HG02840 (cell line): ENCODE results near the gene USH1G.

Source experiments
- ATAC-seq: cut with Tn5 transposase; IDR thresholded peaks from one replicate; pipeline ENCODE4 v1.9.1; 2021; ENCODE audit warnings: mild to moderate bottlenecking, moderate library complexity, moderate number of reproducible peaks; ENCODE audit not compliant: unreplicated experiment, low FRiP score

Gene USH1G

DNA sequence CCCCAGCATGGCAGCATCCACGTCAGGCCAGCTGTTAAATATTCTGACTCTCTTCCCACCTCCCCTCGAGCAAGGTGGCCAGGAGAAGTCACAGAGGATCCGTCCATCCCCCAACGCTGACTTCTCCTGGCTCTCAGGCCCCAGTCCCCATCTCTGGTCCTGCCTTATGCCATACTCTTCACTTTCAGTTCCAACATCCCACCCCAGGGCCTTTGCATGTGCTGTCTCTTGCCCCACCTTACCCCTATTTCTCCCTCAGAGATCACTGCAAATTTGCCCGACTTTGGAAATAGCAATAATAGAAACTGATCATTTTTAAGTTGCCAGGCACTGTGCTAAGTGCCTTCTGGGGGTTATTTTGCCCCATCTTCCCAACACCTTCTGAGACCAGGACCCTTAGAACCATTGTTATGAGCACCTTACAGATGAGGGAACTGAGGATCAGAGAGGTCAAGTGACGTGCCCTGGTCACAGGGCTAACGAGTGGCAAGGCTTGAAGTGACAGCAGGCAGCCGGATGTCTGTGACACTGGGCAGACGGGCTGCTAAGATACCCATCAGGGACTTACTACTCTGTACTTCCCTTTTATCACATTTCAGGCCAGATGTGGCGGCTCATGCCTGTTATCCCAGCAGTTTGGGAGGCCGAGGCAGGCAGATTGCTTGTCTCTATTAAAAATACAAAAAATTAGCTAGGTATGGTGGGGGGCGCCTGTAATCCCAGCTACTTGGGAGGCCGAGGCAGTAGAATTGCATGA, 31.8 kb upstream of the USH1G start:
- ATAC-seq: no peak

DNA sequence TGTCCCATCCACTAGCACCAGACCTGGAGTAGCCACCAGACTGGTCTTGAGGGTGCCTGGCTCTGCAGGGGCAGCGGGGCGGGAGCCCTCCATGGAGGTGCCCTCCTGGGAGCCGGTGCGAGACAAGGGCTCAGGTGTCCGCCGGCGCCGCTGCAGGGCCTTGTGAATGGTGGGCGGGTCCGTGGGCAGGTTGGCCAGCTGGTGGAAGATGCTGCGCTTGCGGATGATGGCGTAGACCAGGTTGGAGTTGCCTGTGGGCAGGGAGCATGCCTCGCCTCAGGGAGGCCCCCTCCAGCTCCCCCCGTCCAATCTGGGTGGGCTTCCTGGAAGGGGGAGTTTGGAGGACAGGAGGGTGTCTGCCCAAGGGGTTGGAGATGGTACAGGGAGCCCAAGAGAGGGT, 31.1 kb upstream of the USH1G start:
- no peak for ATAC-seq

DNA sequence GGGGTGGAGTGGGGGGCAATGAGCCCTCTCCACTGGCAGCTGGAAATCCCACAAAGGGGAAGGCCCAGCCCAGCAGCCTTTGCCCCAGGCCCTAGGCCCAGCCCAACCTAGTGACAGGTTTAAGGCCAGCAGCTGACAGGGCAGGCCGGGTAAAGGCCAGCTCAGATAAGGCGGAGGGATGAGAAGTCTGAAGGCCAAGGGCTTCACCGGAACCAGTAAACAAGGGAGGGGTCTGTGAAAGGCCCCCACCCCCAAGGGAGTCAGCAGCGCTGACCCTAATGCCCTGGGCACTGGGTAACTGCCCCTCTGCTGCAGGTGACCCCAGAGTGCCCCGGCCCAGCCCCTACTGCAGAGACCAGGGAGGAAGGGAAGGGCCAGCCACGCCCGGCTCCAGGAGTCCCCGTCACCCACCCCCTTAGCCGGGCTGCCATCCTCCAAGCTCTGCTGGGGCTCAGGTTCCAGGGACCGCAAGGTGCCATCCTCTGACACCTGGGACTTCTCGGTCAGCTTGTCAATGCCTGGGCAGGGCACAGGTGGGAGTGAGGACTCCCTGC, 30.2 kb upstream of the USH1G start:
- ATAC-seq: no peak

DNA sequence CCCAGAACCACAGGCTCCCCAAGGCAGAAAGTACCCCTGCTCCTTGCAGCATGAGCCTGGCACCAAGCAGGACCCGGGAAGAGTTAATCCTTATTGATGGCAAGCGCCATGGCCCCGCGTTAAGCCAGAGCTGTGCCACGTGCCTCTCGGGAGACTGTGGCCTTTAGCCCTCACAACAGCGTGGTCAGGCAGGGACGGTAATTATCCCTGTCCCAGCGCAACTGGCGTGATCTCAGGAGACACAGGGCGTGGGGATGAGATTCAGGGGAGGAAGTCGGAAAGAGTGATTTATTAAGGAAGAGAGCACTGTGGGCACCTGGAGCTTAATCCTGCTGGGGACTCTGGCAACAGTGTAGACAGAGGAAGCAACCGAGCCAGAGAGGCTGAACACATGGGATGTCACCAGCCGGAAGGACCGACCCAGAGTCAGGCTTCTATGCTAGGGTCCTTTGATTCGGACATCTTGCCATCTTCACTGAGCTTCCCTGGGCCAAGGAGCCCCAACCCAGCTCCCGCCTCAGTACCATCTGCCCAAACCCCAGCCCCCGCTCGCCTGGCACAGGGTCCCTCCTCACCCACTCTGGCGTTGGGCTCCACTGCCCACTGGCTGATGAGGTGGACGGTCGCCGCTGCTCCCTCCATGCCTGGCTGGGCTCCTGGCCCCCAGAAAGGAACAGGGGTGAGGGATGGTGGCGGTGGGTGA, 29.5 kb upstream of the USH1G start:
- no peak for ATAC-seq

DNA sequence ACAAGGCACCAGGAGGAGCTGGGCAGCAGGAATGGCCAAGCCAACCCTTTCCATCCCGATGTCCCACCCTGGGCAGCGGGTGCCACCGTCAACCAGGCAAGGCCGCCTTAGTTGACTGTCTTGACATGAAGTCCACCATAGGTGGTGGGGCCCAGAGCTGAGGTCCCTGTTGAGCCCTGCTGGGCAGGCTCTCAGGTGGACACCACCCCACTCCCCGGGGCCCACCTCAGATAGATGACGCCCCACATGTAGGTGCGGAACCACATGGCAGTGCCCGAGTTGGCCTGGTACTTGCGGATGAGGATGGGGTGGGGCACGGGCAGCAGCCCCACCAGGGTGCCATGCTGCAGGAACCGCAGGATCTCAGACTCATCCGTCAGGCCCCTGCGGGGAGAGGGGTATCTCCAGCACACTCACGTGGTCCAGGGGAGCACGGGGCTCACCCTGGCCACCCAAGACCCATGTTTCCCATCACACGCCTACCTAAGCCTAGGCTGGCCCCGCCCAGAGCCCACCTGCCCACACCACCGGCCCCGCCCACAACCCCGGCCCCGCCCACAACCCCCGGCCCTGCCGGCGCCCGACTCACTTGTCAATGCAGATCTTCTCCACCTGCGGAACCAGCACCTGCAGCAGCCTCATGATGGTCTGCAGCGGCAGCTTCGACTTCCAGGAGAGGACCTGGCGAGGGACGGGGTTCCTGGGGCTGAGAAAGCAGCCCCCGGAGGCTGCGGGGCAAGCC, 28.8 kb upstream of the USH1G start:
- no peak for ATAC-seq

DNA sequence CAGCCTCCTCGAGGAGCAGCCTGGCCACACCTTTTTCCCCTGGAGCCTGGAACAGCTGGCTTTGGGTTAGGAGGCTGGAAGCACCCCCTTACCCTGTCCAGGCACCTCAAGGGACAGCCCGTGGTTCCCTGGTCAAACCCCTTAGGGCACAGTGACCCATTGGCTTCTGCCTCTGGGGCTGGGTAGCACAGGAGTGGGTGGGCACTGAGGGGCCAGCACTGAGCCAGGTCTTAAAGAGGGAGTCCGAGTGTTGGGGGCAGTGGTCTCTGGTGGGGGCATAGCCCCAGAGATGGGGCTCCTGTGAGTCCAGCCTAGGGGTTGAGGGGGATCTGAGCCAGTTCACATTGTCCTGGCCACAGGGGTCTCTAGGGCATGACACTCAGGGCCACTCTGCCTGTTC, 28.0 kb upstream of the USH1G start:
- ATAC-seq: no peak

DNA sequence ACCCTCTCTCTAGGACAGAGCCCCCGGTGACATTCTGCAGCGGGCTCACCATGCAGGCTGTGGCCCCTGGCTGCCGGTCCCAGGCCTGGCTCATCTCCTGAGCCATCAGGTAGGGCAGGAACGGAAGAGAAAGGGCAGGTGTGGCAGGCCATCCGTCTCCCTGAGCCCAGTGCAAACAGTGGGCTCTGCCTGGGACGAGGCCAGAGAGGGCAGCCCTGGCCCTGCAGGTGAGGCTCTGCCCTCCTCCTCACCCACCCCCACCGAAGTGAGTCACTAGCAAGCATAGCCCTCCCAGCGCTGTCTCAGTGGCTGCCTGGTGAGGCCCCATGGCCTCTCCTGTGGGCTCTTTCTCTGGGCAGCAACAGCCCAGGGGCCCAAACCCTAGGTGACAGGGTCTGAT, 27.2 kb upstream of the USH1G start:
- ATAC-seq: no peak

DNA sequence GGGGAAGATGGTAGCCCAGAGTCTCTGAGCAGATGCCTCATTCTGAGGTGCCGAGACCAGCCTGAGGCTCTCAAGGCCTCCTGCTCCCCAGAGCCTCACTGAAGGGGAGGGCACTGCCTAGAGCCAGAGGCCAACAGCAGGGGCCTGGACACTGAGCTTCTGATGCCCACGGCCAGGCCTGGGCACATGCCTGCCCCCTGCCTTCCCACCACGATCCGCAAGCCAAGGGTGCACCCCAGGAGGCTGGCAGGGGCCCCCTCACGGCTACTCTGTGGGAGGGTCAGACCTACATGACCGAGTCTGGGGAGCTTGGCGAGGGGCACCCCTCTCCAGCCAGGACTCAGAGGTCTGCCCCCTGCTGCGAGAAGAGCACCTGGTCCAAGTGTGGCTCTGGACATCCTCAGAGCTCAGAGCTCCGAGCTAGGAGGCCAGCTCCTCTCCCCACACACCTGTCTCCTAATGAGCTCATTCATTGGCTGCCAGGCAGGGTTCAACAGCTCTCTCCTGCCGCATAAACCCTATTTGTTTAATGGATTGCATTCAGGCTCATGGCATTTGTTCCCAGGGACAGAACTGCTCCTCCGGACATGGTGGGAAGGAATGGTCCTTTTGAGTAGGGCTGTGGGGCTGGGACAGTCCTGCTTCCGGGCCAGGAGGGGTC, 26.5 kb upstream of the USH1G start:
- no peak for ATAC-seq

DNA sequence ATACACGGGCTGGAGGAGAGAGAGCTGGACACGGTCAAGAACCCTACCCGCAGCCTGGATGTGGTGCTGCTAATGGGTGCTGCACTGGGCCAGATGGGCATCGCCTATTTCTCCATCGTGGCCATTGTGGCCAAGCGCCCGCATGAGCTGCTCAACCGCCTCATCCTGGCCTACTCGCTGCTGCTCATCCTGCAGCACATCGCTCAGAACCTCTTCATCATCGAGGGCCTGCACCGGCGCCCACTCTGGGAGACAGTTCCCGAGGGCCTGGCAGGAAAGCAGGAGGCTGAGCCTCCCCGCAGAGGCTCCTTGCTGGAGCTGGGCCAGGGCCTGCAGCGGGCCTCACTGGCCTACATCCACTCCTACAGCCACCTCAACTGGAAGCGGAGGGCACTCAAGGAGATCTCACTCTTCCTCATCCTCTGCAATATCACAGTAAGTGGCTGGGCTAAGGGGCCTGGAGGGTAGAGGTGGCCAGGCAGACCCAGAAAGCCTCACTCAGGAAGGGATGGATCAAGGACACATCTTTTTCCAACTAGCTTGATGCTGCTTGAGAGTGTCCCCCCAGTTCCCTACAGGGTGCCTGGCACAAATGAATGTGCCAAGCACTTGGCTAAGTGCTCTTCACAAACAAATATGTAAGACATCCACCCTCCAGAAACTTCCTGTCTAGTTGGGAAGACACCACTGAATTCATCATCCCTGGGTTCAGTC, 24.1 kb upstream of the USH1G start:
- no peak for ATAC-seq

DNA sequence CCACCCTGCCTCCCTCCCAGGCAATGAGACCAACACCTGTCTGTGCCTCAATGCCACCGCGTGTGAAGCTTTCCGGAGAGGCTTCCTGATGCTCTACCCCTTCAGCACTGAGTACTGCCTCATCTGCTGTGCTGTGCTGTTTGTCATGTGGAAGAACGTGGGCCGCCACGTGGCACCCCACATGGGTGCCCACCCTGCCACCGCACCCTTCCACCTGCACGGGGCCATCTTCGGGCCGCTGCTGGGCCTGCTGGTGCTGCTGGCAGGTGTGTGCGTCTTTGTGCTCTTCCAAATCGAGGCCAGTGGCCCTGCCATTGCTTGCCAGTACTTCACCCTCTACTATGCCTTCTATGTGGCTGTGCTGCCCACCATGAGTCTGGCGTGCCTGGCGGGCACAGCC, 23.6 kb upstream of the USH1G start:
- ATAC-seq: no peak

DNA sequence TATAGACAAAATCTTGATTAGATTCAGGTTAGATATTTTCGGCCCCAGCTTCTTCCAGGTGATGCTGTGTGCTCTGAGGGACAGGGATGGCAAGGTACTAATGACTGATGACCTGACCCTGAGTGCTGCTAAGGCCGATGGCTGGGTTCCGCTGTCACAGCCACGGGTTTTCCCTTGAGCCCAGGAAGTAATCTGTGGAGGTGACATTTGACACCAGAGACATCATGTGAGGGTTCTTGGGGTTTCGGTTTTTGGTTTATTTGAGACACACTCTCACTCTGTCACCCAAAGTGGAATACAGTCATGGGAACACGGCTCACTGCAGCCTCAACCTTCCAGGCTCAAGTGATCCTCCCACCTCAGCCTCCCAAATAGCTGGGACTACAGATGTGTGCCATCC, 22.5 kb upstream of the USH1G start:
- no peak for ATAC-seq

DNA sequence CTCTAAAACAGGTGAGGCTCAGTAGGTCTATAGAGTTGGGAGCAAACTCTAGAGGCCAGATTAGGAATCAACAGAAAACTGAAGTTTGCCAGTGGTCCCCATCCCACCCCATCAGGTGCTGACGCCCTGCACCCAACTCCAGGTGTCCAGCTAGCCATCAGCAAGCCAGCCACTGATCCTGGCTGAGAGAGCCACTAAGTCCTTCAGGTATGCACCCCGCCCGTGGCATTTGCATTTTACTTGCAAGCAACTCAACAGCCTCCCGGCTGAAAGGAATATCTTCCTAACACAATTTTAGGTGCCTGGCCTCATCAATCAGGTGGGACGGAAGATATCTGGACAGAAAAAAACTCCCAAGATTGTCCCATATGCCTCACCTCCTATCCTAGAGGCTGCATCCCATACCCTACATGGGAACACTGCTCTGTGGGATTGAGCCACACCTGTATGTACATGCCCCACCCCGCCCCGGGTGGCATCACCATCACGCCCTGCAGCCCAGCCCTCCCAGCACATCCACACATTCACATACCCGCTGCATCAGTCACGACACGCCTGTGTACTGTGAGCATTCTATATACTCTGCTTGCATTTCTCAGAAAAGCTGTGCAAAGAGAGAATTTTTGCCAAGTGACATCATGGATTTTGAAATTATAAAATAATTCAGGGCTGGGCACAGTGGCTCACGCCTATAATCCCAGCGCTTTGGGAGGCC, 20.9 kb upstream of the USH1G start:
- no peak for ATAC-seq

DNA sequence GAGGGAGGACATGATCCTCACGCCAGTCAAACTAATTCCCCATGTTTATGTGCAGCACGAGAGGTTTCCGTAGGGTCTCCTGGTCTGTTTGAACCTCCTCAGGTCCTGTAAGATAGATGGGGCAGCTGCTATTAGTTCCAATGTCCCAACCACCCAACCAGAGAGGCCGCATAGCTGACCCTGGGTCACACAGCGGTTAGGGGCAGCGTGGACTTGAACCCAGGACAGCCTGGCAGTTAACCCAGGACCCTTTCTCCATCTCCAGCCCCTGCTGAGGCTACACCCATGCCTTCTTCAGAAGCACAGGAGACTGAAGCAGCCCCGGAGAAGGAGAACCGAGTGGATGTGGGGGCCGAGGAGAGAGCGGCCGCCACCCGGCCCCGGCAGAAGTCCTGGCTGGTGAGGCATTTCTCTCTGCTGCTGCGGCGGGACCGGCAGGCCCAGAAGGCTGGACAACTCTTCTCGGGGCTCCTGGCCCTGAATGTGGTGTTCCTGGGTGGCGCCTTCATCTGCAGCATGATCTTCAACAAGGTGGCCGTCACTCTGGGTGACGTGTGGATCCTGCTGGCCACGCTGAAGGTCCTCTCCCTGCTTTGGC, 18.2 kb upstream of the USH1G start:
- no peak for ATAC-seq

DNA sequence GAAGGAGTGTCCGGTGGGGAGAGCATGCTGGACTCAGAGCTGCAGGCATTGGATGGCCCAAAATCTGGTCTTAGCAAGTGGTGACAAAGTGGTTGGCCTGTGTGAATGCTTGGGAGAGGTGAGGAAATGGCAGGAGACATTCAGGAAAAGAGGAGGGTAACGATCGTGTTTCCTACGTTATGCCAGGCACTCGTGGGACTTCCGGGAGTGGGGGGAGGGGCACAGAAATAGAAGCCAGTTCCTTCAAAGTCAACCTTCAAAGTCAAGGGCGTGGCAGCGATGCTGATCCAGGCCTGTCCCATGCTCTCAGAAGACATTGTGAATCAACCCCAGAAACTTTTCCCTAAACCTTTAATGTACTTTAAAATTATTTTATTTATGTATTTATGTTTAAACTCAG, 16.5 kb upstream of the USH1G start:
- no peak for ATAC-seq

DNA sequence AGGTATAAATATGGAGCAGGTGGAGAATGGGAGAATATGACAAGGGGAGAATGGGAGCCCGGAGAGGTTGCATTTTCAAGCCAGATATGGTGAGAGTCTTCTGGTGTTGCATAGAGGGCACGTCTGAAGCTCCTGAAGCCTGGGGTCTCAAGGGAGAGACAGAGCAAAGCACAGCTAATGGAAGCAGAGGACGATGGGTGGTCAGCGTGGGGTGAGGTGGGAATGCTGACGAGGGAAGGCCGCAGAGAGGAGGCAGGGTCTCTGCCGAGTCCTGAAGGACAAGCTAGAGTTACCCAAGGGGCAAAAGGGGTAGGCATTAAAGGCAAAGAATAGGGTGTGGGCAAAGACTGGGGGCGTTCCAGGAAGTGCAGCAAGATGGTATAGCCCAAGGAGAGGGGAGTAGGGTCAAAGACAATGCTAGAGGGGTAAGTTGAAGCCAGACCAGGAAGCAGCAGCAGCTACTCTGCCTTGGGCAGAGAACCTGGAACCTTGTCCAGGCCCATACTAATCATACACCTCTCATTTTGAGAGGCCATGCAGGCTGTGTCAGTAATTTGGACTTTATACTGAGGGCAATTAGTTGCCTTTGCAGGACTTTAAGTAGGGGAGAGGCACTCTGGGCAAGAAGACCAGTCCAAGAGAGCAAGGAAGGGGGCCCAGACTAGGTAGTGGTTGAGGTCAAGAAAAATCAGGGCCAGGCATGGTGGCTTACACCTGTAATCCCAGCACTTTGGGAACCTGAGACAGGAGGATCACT, 15.3 kb upstream of the USH1G start:
- no peak for ATAC-seq

DNA sequence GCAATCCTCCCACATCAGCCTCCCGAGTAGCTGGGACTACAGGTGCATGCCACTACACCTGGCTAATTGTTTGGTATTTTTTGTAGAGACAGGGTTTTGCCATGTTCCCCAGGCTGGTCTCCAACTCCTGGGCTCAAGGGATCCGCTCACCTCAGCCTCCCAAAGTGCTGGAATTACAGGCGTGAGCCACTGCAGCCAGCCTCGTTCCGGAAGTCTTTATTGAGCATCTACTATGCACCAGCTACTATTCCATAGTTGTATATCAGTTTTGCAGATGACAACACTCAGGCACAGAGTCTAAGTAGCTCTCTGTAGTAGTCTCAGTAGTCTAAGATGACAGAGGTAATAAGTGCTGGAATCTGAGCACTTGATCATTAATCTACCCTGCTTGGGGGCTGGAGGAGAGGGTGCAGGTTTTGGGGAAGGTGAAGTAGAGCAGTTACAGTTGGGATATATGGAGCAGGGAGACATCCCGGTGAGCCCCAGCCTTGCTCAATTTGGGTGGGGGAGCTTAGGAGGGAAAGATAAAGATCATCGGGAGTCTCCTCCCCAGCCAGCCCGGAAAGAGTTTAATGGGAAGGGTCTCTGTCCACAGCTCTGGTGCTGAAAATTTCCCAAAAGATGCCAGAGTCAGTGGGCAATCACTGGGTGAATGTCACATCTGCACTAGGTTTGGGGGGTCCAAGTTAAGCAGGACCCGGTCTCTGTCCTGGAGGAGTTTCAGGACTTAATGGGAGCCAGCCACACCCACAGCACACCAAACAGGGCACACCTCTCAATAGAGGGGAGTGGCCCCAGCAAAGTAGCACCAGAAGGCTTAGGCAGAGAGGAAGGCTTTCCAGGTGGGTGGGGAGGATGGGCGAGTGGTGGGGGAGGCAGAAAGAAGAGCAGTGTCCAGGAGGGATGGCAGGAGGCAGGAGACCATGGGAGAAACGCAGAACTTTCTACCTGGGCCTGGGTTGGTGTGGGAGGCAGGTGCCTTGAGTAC, 14.3 kb upstream of the USH1G start:
- no peak for ATAC-seq

DNA sequence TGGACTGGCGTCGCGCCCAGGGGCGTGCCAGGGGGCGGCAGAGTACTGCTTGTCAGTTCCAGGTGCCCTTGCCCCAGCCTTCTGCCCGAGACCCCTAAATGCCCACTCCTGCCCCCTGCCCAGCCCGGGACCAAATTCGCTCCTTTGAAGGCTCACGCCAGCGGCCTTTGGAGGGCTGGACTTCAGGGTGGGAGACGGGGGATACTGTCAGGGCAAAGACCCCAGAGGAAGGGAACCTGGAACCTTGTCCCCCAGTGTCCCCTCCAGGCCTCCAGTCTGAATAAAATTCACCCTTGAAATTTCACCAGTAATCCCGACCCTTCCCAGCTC, 13.4 kb upstream of the USH1G start:
- no peak for ATAC-seq
